ENCODE data around the gene RBAK.
A peak's percentile ranks its signal among the peaks of the same experiment; 100 is the strongest.
"Not testable (repeated sequence)": the region's sequence is repeated elsewhere in the genome, so short reads cannot be mapped to it uniquely, and the experiment has no call there.

RBAK gene

GRCh38 chr7:5045558-5046396, at the start of gene RBAK:
Gene RBAK (plus strand): TSS chr7:5045860. CDS start chr7:5048077, 2,217 bp downstream.
- peak; percentile 86 to 92 for DNase-seq

DNA sequence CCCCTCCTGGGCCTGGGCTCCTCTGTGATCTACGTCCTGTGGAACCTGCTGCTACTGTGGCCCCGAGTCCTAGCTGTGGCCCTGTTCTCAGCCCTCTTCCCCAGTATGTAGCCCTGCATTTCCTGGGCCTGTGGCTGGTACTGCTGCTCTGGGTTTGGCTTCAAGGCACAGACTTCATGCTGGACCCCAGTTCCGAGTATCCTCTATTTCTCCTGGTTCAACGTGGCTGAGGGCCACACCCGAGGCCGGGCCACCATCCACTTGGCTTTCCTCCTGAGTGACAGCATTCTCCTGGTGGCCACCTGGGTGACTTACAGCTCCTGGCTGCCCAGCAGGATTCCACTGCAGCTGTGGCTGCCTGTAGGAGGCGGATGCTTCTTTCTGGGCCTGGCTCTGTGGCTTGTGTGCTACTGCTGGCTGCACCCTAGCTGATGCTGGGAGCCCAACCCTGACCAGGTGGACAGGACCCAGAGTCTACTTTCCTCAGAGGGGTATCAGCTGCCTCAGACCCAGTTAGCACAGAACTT, 48.9 kb upstream of the RBAK start:
- no peak for DNase-seq

- DNase-seq = no peak
Observed at GRCh38 chr7:4998244-4998643, 47.4 kb upstream of the RBAK start.

DNA sequence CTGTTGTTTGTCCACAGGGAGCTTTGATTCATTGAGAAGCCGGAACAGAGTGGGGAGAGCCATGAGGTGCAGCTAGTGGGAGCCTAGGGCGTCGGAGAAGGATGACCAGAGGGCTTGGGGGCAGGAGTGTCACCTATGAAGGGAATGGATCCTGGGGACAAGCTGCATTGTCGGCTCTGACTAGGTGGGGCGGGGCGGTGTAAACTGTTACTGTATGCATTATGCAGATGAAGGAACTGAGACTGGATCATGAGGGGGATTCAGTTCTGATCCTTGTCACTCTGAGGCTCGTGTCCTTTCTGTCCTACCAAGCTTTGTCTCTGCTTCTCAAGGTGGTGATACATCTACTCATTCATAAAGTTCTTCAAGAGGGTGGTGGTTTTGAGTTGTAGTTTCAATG, 46.8 kb upstream of the RBAK start:
- no peak for DNase-seq

DNA sequence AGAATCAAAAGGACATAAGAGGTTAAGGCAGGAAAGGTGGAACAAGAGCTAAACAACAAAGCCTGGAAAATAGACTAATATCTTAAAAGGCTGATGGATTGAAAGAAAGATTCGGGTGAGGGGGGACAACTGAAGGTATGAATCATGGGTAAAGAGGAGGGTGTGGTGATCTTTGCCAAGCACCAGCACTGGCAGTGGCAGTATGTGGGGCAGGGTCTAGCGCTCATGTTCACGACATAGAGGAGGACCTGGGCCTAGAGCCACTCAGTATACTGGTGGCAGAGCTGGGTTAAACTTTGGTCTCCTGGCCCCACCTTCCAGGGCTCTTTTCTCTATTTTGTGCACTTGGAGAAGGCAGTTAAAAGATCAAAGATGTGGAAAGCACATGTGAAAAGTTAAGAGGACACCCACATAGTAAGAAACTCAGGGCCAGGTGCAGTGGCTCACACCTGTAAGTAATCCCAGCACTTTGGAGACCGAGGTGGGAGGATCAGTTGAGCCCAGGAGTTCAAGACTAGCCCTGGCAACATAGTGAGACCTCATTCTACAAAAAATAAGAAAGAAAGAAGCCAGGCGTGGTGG, 46.2 kb upstream of the RBAK start:
- no peak for DNase-seq

DNA sequence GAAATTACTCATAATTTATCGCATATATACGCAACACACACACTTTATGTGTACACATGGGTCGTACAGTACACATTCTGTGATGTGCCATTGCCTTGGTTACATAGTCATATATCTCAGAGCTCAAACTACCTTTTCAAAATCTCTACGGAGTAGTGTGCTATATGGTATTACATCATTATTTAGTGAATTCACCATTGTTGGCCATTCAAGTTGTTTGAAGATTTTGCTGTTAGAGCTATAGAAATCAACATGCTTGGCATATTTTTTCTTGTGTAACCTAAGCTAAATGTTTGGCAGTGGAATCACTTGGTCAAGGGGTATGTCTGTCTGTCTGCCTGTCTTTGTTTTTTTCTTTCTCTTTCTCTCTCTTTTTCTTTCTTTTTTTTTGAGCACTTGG, 44.7 kb upstream of the RBAK start:
- no peak for DNase-seq

DNA sequence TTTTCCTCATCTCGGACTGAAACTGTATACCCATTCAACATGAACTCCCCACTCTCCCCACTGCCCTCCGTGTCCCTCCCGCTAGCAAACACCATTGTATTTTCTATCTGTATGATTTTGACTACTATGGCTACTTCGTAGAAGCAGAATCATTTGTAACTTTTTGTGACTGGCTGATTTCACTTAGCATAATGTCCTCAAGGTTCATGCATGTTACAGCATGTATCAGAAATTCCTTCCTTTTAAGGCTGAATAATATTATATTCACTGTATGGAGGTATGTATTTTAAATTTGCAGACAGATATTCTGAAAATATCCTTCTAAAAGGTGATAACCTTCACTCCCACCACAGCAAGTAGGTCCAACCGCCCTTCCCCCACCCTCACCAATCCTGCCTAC, 43.7 kb upstream of the RBAK start:
- no peak for DNase-seq

DNA sequence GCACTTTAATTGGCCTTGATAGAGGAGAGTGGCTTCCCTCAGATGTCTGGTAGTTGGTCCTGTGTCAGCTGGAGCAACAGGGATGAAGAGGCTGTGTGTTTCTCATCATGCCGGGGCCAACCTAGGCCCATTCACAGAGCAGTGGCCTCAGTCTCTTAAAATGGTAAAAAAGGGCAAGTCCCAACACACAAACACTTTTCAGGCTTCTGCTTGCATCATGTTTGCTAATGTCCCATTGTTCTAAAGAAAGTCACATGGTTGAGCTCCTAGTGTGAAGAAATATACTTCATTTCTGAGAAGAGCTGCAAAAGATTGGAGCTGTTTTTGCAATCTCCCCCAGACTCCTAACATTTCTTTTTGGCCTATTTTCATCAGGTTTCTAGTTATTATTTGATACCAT, 40.6 kb upstream of the RBAK start:
- DNase-seq = no peak

GRCh38 chr7:5012985-5013384, 32.7 kb upstream of the RBAK start:
- DNase-seq = no peak

GRCh38 chr7:5015936-5016335, 29.7 kb upstream of the RBAK start:
- not testable (repeated sequence) for DNase-seq

DNA sequence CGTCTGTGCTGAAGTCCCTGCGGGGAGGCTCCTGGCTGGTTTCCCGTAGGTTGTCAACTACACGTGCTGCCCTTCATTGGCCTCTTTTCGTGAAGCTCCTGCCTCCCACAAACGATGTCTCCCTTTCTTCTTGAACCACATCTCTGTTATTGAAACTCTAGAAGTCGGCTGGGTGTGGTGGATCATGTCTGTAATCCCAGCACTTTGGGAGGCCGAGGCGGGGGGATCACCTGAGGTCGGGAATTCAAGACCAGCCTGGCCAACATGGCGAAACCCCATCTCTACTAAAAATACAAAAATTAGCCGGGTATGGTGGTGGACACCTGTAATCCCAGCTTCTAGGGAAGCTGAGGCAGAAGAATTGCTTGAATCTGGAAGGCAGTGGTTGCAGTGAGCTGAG, 28.0 kb upstream of the RBAK start:
- DNase-seq = not testable (repeated sequence)

DNA sequence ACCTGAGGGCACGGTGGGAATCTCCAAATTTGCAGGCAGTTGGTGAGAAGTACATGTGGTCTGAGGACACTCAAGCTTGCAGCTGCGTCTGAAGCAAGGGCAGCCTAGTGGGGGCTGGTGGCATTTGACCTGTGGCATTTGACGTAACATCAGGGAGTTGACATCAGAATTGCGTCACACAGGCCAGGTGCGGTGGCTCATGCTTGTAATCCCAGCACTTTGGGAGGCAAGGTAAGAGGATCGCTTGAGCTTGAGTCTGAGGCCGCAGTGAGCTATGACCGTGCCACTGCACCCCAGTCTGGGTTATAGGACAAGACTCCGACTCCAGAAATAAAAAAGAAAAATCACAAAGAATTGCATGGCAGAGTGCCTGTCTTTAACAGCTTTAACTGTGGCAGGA, 25.6 kb upstream of the RBAK start:
- DNase-seq = no peak

GRCh38 chr7:5020976-5021550, 24.6 kb upstream of the RBAK start:
- not testable (repeated sequence) for DNase-seq

DNA sequence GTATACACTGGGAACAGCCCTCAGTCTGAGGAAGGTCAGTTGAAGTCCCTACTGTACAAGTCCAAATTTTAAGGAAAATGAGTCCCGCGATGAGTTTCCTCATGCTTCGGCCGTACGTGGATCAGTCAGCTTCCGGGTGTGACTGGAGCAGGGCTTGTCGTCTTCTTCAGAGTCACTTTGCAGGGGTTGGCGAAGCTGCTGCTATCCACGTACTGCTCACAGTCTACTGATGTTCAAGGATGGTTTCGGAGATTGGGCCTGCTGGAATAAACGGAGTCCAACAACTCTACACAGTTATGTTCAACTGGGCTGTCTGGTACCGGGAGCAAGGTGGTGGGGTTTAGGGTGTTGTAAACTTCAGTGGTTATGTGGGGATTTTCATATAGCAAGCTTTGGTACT, 22.0 kb upstream of the RBAK start:
- DNase-seq = not testable (repeated sequence)

GRCh38 chr7:5027796-5028410, 17.8 kb upstream of the RBAK start:
- not testable (repeated sequence) for DNase-seq

- DNase-seq = not testable (repeated sequence)
Observed at GRCh38 chr7:5033186-5033585, 12.5 kb upstream of the RBAK start.

DNA sequence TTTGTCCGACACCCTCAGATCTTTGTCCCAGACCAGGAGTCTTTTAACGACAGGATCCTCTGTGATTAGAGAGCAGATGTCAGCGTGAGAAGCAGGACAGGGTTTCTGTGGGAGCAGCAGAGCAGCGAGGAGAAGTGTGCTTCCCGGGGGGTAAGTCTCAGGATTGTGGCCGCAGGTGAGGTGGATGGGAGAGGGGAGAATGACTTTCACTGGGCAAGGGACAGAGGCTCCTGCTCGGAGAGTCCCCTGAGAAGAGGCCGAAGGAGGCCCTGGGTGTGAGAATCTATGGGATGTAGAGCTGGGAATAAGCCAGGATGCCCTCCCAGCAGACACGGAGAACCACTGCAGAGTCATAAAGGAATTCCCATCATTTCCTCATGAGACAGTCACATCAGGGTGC, 10.4 kb upstream of the RBAK start:
- DNase-seq = no peak

DNA sequence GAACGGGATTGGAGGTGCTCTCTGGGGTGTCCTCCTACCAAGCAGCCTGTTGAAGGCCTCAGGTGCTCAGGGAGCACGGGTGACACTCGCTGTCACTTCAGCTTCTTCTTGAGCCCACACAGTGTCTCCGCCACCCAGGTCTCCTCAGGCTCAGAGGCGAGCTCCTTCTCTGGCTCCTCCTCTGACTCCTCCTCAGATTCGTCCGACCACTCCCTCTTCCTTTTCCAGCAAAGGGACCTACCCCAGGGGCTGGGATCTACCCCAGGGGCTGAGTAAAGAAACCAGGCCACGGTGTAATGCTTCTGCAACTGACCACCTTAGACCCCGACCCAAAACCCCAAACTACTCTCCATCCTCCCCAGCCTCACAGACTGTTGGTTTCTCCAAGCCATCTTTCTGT, 9.2 kb upstream of the RBAK start:
- no peak for DNase-seq

GRCh38 chr7:5041047-5041446, 4.6 kb upstream of the RBAK start:
- no peak for DNase-seq

DNA sequence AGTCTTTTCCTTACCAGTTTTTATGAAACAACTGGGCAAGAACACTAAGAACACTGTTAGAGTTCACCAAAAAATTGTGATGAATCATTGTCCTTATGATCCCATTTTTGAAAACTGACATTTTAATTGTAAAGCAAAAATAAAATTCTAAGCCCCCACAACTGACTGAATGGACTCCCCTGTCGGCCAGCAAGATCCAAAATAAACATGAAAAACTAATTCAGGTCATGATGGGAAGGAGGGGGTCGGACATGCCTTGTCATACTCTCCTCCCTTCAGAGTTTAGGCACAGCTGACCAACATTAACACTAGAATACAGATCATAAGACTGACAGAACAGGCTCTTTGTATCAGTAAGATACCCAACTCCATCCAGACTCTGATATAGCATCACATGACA, 2.0 kb upstream of the RBAK start:
- DNase-seq = no peak

GRCh38 chr7:5046397-5046732, 705 bp downstream of the RBAK start:
- DNase-seq = not testable (repeated sequence)

GRCh38 chr7:5047127-5047526, 1.5 kb downstream of the RBAK start:
- not testable (repeated sequence) for DNase-seq

DNA sequence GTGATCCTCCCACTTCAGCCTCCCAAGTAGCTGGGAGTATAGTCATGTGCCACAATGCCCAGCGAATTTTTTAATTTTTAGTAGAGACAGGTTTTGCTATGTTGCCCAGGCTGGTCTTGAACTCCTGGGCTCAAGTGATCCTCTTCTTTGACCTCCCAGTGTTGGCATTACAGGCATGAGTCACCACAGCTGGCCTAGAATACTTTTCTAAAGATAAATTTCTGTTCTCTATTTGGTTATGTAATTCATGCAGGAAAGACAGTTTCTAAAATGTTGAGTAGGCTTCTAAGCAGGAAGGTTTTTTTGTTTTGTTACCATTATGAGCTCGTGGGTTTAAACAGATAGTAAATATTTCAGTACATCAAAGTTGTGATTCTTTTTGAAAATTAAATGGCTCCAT, 5.0 kb downstream of the RBAK start:
- no peak for DNase-seq

- not testable (repeated sequence) for DNase-seq
Observed at GRCh38 chr7:5051731-5052130, 6.1 kb downstream of the RBAK start.

Data from NCI-H446 (cell line).